Adrenal gland (tissue), 5 donors: ENCODE results near the gene TLCD4.

Experiments
- POLR2A ChIP-seq, 2 donors: fragments of 450-650 bp; IDR thresholded peaks; one replicate each; pipeline ENCODE4 v1.6.1; 2017; ENCODE audit warnings: antibody characterized with exemption in 2 of 2, mild to moderate bottlenecking in 2 of 2, moderate library complexity in 1 of 2
- TF ChIP-seq, protein P1 (sequence below), 6 experiments: fragments of 450-650 bp in 4 of 6; fragments of 200-600 bp in 2 of 6; sonication (generic) in 1 of 6; IDR thresholded peaks; 1 replicate in 5 of 6; 2 replicates in 1 of 6; pipeline versions ENCODE4 v1.5.1 to v1.8.0; 2016 to 2021; ENCODE audit warnings: antibody characterized with exemption in 6 of 6, mild to moderate bottlenecking in 2 of 6, moderate library complexity in 1 of 6
- donor health status: DM: no; HTN: no; CAD: no.

DNA sequence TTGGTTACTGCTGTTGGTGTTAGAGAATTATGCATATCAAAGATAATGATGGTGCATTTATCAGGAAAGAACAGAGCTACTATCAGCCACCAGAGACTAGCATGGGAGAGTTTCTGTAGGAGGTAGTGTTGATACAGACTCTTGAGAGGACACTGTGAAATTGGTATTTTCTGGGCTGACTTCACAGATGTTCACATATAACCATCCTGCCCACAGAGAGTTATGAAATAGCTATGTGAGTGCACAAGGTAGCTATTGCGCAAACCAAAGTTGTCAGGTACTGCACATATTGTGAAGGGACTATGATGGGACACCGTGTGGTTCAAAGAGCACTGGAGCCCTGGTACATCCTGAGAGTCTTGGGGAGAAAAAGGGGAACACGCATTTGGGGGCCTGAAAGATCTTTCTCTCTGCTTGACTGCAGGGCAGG lies 1.4 kb upstream of the TLCD4 start:
- TF ChIP-seq, protein P1, sequence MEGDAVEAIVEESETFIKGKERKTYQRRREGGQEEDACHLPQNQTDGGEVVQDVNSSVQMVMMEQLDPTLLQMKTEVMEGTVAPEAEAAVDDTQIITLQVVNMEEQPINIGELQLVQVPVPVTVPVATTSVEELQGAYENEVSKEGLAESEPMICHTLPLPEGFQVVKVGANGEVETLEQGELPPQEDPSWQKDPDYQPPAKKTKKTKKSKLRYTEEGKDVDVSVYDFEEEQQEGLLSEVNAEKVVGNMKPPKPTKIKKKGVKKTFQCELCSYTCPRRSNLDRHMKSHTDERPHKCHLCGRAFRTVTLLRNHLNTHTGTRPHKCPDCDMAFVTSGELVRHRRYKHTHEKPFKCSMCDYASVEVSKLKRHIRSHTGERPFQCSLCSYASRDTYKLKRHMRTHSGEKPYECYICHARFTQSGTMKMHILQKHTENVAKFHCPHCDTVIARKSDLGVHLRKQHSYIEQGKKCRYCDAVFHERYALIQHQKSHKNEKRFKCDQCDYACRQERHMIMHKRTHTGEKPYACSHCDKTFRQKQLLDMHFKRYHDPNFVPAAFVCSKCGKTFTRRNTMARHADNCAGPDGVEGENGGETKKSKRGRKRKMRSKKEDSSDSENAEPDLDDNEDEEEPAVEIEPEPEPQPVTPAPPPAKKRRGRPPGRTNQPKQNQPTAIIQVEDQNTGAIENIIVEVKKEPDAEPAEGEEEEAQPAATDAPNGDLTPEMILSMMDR (IDR thresholded peaks at IDR 0.05) = no peak
- no peak for TF ChIP-seq POLR2A (IDR thresholded peaks at IDR 0.05)
